Right hindlimb (tissue), 1 donor: Measurements from ENCODE around the gene ATP13A3.
A peak's percentile ranks its signal among the peaks of the same experiment; 100 is the strongest.

ENCODE experiments used
- DNase-seq: peaks from one replicate; pipeline ENCODE4 v3.0.0-alpha.2; 2018

ATP13A3 gene

DNA sequence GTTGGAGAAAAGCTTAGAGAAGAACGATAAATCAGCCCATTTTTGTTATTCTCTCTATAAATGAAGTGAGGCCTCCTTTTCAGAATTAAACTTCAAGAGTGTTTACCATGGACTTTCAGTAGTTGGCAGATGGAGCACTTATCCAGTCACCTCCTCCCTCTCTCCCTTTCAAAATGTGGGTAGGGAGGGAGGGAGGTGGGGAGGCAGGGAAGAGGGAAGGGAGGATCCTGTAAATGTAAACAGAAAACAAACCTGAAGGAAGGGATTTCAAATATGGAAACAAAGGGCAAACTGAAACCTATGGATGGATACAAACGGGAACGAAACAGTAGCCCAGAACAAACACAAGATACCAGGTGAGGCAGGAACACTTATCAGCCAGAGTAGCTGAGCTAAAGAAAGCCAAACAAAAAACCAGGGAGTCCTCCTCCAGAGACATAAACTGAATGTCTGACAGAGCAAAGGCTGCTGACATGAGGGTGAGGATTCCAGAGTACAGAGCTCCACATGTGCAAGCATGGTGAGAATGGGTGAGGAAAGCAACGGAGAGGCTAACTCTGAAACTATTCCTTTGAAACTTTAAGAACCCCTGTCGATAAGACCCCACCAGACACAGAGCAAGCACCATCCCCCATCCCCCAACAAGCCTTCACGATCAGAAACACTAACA is 46.8 kb downstream of the ATP13A3 start:
- DNase-seq: no peak

DNA sequence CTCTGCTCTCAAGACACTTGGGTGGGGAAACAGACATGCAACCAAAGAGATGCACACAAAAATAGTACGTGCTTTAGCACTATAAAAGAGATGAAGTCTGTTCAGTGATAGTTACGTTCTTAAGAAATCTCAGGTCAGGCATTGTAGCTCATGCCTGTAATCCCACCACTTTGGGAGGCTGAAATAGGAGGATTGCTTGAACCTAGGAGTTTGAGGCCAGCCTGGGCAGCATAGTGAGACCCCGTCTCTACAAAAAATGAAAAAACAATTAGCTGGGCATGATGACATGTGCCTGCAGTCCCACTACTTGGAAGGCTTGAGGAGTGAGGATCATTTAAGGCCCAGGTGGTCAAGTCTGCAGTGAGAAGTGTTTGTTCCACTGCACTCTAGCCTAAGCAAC is 52.3 kb downstream of the ATP13A3 start:
- no peak for DNase-seq

DNA sequence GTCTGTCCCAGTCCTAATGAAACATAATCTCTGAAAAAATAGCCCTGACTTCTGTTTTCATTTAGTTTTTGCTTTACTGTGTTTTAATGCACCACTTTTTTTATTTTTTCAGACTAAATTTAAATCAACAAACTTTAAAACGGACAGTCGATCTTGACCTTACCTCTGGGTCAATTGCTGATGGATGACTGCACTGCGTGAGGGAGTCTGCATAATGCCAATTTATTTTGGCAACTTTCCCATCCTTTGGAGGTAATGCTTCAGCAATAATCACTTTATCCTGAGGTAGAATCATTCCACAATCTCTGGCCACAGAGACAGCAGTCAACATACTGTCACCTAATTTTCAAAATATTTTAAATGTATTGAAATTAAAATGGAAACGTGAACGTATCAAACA is 55.2 kb downstream of the ATP13A3 start:
- DNase-seq: no peak

DNA sequence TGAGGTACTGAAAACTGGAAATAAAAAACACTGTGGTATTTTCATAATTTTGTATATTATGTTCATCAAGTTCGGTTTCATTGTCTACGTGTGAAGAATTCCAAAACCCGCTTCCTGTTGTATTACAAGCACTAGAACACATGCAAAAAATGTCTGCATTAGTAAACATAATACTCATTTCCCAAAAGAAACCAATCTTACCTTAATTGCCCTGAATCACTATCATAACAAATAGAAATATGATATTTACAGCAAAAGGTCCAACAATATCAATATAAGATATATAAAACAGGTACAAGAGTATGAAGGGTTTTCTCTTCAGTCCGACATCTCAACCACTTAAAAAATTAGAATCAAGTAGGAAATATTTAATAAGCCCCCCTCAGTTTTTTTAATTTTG is 61.4 kb downstream of the ATP13A3 start:
- no peak for DNase-seq

DNA sequence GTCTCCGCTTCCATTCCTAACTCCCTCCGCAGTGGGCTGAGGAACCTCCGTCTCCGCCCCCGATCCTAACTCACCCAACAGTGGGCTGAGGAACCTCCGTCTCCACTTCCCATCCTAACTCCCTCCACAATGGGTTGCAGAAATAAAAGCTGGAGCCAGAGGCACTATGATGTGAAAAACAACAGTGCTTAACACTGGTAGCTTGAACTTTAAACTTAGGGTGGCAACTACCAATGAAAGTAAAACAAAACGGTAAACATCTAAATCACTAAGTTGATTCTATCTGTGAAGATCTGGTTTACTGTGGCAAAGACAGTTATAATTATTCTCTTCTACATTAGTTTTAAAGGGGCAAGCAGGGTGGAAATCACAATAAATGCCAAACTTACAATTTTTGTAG is 61.8 kb downstream of the ATP13A3 start:
- DNase-seq: no peak

DNA sequence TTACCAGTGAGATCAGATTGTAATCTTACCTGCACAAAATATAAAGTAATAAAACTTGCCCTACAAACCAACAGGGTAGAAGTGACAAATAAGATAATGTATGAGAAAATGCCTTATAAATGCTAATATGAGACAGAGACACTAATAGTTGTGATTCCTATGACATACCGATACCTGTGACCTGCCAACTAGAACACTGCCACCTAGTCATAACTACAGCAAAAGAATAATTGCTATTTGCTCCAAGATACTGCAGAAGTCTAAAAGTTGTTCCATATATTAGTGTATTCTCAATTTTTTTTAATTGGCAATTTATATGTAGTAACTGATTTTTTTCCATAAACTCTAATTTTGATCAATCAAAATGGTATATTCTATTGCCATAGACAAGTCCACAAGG is 62.4 kb downstream of the ATP13A3 start:
- no peak for DNase-seq

DNA sequence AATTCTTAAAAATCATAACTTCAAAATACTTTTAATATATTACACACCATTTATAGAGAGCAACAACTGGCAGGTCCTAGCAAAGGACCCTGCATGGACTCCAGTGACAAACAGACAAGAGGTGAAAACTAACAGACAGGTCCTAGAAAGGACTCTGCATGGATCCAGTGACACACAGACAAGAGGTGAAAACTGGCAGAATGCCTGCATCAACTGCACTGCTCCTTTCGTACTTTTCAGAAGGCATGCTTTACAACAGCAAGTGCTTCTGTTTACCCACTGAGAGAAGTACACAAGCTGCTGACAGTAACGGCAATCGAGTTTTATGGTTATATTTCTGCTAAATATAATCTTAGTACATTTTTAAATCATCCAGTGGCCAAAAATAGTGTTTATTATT is 63.5 kb downstream of the ATP13A3 start:
- DNase-seq: no peak

DNA sequence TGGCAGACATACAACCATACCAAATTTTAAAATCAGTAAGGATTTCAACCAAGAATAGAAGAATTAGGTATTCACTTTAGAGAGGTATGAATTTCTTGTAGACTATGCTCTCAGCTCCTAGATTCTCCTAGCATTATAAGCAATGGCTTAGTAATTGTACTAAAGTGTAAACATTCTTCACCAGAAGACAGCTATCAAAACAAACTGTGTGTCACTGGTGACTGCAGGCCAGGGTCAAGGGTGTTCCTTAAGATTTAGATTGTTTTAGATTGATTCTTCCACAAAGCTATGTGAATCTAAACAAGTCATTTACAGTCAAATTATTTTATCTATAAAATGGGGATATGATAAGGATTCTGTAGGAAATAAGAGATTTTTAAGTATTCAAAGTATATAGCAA is 64.6 kb downstream of the ATP13A3 start:
- DNase-seq: no peak

DNA sequence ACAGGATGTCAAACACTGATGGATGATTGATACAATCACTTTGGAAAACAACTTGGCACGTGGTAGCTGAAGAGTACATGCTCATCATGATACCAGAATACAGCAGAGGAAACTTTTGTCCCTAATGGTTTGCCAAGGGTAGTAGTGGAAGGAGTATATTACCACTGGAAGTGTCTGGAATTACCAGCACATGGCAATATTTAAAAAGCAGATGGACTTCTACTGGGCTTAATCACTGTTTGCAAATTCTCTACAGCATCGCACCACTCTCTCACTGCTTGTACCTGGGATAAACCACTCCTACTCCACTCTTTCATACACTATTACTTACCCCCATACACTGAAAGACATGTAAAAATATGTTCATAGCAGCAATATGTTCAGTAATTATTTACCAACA is 68.1 kb downstream of the ATP13A3 start:
- DNase-seq: no peak

DNA sequence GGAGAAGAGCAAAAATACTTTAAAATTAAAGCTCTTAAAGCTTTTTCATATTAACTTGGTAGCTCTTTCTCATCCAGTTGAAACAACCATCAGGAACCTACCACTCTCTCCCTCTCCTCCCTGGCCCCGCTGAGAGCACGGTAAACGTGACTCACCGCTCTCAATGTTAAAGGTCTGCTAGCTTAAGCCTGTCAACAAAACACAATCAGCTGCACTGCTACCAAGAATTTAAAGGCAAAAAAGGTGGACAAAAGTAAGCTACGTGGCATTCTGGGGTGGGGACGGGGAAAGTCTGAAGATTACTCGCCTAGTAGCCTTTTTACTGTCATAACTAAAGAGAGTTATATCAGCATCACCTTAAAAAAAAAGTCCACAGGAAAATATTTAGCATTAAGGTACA is 79.4 kb downstream of the ATP13A3 start:
- no peak for DNase-seq

DNA sequence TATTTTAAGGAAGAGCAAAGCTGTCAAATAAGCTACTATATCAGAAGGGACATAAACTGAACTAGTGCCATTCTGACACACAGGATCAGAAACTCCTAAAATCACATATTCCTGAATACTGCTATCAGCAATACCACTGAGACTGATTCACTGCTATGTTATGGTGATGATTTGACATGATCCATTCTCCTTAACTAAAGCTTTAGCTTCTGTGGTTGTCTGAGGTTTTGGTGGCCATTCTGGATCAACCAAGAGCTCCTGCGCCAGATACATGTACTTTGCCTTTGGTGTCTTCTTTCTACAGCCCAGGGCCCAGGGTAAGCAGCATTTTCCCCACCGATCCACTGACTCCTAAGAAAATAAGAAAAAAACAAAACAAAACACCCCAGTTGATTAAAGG is 81.0 kb downstream of the ATP13A3 start:
- no peak for DNase-seq

DNA sequence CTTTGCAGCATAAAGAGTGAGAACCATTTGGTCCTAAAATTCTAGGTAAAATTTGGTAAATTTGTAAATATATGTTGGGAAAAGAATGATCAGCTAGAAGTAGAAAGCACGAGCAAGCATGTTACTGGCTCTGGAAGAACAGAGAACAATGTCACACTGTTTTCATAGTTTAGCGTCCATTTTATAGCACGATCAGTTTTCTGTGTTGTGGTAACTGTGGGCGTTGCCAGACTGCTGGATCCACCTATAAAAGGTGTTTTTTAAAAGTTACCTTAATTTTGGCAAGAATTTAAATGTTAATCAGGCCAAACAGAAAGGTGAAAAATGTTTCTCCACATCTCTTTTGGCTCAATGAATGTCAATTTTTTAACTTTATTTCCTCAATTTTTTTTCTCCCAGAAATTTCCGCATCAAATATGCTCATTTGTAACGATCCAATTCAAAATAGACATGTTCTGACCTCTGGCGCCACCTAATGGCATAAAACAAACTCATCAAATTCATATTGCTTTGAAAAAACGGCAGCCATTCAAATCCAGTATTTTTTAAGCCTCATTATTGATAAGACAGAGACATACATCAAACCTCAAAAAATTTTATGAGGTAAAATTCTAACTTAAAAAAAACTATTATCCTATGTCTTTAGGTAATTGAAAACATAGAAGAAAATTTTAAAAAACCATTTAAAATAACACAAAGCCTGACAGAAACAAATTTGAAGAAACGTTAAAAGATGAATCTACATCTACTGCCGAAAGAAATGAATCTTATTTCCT is 82.2 kb downstream of the ATP13A3 start:
- DNase-seq: no peak

DNA sequence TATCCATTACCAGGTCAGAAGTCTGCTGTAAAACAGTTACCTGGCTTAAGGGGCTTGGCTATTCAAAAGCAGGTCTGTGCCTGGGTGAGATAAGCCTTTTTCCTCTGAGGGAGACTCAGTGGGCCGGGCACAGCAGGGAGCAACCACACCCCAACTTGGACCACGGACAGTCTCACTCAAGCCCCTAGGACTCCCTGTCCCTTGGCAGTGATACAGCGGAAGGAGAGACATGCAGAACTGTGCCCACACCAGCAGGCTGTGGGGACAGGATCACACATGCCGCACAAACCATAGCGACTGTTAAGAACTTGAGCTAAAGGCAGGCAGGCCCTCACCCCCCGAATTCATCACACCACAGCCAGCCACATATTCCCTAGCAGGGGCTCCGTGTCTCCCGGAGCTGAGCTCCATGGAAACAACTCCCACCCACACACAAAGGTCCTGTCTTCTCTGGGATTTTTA is 84.9 kb downstream of the ATP13A3 start:
- DNase-seq: no peak

DNA sequence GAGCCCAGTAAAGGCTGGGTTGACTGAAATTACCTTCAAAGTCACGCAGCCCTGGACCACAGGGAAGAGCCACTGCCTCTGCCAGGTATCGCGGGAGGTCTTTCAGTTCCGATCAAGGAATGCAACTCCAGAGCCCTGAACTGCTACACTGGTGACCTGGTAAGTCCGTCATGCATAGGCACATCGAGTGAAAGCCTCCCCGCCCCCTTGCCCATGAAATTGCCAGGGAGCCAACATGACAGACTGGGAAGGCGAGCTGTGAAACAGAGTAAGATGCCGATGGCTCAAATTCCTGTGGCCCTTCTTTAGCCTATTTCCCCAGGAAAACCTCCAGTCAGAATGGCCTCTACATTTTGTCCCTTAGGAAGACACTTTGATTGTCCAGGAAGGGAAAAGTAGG is 85.5 kb downstream of the ATP13A3 start:
- DNase-seq: no peak

DNA sequence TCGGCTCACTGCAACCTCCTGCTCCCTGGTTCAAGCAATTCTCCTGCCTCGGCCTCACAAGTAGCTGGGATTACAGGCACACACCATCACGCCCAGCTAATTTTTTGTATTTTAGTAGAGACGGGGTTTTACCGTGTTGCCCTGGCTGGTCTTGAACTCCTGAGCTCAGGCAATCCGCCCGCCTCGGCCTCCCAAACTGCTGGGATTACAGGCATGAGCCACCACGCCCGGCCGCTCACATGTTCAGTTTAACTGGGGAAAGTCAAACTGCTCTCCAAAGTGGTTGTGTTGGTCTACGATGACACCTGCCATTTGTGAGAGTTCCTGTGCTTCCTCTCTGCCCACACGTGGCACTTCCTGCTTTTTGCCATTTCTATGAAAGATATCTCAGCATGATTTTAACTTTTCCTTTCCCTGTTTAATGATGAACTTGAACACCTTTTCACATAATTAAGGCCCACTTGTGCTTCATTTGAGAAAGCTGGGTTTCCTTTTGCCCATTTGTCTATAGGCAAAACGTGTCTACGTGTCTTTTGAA is 86.9 kb downstream of the ATP13A3 start:
- no peak for DNase-seq

DNA sequence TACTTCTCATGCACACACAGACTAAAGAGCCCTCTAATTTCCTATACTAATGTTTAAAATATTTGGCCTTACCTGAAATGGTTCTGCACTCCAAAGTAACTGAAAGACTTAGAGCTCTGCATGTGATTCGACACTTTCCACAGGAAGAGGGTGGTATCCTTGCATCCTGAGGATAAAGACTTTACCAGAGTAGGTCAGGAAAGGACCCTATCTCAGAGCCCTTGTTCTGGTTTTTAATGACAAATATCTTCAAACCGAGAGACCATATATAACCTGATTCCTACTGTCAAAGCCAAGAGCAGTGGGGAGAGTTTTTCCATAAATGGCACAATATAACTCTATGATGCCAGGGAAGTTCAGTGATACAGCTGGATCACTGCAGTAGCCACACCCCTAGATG is 87.6 kb downstream of the ATP13A3 start, which contains the start of gene GP5:
TSS of gene GP5 (minus strand) at position 101 of the 400 bp plus-strand sequence. CDS start 984 bp downstream, outside the sequence.
- DNase-seq: no peak

DNA sequence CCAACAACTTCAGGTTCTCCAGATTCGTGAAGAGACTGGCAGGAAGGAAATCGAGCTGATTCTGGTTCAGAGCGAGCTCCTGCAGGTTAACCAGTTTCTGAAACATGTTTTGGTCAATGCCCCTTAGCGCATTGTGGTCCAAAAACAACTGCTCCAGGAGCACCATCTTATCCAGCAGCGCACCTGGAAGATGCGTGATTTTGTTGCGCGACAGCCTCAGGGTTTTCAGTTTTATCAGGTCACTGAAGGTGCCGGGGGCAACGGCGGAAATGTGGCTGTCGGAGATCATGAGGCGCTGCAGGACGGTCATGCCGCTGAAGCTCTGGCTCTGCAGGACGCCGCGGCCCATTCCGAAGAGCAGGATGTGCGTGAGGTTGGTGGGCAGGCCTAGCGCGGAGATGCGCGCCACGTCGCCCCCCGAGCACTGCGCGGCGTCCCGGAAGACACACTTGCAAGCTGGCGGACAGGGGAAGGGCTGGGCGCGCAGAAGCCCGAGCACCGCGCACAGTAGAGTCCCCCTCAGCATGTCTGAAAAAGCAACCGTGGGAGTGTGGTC is 89.0 kb downstream of the ATP13A3 start:
- no peak for DNase-seq

DNA sequence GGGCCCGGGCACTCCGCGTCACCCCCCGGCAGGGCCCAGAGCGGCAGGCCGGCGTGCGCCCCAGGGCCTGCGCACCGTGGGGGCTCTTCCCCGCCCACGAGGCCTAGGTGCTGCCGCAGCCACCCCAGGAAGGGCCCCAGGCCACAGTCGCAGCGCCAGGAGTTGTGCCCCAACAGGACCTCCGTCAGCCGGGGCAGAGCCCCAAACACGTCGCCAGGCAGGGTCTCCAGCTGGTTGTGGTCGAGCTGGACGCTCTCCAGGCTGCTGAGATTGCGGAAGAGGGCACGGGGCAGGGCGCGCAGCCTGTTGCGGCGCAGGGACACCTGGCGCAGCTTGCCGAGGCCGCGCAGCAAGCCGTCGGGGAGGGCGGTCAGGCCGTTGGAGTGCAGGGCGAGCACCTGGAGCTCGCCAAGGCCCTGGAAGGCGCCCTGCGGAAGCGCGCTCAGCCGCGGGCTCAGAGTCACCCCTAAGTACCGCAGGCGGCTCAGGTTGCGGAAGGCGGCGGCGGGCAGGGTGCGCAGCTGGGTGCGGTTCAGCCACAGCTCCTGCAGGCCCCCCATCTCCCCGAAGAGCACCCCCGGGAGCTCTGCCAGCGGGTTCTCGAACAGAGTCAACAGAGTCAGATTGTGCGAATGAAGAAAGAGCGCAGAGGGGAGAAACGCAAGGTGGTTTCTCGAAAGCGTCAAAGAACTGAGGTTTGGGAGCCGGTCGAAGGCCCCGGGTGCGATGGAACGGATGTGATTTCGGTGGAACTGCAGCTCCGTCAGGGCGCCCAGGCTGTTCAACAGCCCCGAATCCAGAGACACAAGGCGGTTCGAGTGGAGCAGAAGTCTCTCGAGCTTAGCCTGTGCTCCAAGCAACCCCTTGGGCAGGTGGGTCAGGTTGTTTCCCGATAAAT is 89.7 kb downstream of the ATP13A3 start:
- peak; percentile 50 for DNase-seq

DNA sequence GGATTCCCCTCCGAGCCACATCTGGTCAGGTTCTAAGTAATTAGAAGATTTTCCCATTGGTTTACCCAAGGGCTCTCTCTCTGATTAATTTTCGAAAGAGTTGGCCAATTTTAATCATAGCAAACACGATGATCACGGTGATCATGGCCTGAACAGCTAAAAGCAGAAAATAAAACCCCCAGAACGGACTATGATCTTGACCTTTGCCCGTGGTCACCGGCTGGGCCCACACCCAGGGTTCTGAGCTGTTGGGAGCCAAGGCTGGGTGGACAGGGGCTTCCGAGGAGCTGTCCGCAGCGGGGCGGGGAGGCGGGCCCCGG is 90.3 kb downstream of the ATP13A3 start:
- DNase-seq: no peak

DNA sequence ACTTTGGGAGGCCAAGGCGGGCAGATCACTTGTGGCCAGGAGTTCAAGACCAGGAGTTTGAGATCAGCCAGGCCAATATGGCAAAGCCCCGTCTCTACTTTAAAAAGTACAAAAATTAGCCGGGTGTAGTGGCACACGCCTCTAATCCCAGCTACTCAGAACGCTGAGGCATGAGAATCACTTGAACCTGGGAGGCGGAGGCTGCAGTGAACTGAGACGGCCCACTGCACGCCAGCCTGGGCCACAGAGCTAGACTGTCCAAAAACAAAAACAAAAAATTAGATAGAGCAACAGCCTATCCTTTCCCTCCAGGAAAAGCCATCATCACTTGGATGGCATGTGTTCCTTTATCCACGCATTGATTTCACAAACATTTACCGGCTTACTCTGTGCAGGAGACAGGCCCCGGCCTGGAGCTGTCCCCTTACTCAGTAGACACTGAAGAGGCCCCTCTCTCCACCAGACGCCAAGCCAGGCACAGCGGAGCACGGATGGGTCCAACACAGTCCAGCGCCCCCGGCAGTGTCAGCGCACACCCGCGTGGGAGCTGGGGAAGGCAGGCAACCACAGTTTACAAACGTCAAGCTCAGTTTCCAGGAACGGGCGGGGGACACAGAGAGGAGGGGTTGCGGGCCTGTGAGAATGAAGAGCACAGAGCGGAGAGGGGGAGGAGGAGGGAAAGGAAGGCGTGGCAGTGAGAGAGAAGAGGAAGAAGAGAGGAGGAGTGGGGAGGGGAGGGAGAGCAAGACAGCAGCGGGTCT is 90.8 kb downstream of the ATP13A3 start:
- DNase-seq: peak; percentile 82

DNA sequence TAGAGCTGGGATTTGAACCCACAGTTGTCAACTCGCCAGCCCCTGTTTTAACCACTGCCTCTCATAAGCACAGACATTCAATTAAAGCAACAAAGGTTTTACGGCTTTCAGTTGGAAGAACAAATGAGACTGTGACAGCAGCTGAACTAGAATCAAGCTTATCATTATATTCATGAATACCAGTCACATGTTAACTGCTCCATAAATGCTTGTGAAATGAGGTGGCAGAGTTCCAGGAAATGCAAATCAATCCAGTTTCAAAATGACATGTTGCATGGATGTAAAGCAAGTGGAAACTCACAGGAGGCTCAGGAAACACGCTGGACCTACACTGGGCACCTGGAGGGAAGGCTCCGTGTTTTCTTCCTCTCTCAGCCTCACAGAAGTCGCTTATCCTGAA is 91.6 kb downstream of the ATP13A3 start:
- DNase-seq: no peak

DNA sequence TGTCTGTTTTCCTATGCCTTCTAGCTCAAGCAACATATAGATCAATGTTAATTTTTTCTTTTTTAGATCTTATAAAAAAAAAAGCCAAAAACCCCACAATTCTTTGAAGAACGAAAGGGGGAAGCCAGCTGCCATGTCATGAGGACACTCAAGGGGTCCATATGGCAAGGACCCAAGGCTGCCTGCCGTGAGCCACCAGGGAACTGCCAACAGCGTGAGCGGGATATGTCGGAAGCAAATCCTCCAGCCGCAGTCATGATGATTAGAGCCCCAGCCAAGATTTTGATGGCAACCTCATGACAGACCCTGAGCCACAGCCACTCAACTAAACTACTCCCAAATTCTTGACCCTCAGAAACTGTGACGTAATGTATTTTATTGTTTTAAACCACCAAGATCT is 94.2 kb downstream of the ATP13A3 start:
- DNase-seq: no peak
